HG03097 (cell line): ENCODE measurements around the gene GATA1.
A peak's percentile ranks its signal among the peaks of the same experiment; 100 is the strongest.

Experiments used
- ATAC-seq: cut with Tn5 transposase; IDR thresholded peaks from one replicate; pipeline ENCODE4 v1.9.1; 2021; ENCODE audit not compliant: unreplicated experiment, low FRiP score

Gene GATA1

DNA sequence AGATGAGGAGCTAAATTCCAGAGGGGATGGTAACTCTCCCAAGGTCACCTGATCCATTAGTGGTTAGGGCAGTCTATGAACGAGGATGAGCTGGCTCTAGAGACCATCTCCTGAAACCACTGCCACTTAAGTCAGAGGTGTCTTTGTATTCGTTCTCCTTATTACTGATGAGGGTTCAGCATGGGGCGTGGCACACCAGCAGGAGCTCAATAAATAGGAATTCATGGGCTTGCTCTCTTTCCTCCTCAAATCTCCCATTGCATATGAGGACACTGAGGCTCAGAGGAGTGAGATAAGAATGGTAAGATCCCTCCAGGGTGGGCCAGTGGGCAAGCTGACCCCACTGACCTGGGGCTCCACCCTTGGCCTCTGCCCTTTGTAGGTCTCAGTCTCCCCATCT lies 1.7 kb upstream of the GATA1 start:
- ATAC-seq = no peak

DNA sequence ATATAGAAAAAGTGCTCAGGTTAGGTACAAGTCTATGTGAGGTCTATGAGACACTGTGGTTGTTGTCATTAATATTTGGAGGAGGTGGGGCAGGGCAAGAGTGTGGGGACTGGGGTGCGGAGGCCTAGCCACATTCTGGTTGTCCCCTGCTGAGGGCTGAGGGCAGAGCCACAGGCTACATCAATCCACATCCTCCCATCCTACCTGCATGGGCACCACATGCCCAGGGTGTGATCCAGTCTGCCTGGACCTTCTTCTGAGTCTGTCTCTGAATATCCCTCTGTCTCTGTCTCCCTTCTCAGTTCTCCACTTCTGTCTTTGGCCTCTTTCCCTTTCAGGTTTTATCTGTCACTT lies 1.2 kb upstream of the GATA1 start:
- no peak for ATAC-seq

DNA sequence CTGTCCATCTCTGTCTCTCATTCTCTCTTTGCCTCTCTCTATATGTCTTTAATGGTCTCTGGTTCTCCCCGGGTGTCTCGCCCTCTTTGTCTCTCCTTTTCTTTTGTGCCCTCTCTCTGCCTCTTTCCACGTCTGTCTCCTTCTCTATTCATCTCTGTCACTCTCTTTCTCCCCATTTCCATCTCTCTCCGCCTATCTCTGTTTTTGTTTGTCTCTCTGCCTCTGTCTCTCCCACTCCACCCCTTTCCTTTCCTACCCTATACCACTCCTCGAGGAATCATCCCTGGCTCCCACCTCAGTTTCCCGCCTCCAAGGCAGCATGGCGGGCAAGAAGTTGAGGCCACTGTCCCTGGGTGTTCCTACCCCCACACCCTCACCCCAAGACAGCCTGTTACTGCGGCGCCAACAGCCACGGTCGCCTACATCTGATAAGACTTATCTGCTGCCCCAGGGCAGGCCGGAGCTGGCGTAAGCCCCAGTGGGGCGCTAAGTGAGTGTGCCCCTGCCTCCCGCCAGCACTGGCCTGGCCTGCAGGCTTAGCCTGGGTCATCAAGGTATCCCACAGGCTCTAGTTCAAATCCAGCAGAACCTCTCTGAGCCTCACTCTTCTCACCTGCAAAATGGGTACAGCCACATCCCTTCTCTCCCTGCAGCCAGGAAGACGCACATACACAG lies 713 bp upstream of the GATA1 start:
- no peak for ATAC-seq

DNA sequence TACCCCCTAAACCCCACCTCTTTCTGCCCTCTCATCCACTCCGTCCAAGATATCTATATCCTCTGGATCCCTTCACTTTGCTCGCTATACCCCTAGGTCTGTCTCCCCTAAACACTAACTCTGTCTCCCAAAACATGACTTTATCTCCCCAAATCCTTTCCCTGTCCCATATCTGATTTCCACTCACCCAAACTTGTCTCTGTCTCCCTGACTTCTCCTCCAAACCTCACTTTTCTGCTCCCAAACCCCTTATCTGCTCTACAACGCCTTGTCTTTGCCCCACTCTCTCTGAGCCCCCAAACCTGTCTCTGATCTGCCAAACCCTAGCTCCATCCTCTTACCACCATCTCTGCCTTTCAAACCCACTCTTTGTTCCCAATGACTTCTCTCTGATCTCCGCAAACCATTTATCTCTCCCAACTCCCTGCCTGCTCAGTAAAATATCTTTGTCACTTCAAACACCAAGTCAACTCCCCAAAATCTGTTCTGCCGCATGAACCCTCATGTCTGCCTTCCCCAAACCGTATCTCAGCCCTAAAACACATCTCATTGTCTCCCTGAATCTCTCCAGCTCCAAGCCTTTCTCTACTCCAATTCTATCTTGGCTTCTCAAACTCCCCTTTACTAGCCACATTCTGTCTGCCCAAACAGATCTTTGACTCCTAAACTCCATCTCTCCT lies 575 bp downstream of the GATA1 start:
- no peak for ATAC-seq

DNA sequence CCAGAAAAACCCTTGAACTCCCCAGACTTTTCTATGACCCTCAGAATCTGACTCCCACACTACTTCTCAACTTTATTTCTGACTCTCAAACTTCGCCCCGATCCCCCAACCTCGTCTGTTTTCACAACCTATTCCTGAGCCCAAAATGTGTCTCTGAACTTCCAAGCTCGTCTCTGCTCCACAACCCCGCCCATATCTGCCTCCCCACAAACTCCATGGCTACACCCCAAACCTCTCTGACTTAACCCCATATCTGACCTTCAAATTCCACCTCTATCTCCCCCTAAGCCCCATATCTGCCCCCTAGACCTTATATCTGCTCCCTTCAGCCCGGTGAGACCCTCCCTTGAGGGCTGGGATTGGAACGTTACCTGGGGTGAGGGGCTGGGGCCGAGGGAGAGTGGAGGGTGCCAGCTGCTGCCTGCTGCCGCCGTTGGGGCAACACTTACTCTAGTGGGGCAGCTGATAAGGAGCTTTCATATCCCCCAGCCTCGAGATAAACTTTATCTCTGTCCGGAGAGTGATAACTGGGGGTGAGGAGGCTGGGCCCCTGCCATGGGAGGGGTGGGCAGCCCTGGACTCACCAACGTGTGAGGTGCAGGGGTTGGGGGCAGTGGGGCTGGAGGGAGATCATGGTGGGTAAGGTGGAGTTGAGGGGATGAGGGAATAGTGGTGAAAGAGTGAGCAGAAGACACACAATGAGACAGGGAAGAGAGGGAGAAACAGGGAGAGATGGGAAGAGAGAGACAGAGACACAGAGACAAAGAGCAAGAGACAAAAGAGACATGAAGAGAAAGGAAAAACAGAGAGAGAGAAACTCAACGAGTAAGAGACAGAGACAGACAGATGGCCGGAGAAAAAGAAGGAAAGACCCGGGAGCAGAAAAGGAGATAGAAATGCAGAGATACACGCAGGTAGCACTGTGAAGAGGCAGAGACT lies 1.4 kb downstream of the GATA1 start:
- no peak for ATAC-seq

DNA sequence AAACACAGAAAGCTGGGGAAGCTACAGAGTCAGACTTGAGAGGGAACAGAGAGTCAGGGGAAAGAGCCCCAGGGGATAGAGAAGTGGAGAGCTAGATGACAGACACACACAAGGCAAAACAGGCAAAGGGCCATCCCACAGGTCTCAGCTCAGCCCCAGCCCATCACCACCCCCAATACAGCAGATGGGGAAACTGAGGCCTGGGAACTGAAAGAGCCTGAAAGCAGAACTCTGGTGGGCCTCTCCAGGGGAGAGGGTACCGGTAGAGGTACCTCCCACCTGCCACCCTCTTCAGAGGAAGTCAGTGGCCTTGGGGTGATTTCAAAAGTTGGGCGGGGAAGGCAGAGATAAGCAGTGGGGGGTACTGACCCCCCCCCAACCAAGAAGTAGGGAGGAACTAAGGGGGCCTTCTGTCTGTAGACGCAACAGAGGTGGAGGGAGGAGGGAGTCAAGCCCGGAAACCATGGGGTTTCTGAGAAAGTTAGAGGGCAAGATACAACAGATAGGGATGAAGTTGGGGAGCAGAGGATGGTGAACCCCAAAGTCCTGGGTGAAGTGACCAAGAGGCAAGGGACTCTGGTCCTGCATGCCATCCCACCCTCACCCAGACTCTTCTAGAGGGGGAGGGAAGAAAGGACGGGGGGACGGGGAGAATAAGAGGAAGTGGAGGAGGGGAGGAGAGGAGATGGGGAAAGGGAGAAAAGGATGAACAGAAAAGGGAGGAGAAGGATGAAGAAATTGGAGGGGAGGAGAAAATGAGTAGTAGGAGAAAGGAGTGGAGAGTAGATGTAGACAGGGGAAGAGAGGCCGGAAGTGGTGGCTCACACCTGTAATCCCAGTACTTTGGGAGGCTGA lies 3.2 kb downstream of the GATA1 start:
- no peak for ATAC-seq

DNA sequence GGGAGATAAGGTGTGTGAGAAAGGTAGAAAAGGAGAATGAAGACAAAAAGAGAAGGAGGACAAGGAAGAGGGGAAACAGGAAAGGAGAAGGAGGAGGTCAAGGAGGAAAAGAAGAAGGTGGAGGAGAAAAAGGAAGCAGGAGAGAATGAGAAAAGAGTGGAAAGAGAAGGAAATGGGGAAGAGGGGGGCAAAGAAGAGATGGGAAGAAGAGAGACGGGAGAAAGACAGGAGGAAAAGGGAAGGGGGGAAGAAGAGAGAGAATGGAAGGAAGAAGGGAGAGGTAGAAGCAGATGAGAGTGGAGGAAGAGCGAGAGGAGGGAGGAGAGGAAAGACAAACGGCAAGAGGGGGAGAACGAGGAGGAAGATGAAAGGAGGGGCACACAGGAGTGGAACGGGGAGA lies 4.1 kb downstream of the GATA1 start:
- no peak for ATAC-seq

DNA sequence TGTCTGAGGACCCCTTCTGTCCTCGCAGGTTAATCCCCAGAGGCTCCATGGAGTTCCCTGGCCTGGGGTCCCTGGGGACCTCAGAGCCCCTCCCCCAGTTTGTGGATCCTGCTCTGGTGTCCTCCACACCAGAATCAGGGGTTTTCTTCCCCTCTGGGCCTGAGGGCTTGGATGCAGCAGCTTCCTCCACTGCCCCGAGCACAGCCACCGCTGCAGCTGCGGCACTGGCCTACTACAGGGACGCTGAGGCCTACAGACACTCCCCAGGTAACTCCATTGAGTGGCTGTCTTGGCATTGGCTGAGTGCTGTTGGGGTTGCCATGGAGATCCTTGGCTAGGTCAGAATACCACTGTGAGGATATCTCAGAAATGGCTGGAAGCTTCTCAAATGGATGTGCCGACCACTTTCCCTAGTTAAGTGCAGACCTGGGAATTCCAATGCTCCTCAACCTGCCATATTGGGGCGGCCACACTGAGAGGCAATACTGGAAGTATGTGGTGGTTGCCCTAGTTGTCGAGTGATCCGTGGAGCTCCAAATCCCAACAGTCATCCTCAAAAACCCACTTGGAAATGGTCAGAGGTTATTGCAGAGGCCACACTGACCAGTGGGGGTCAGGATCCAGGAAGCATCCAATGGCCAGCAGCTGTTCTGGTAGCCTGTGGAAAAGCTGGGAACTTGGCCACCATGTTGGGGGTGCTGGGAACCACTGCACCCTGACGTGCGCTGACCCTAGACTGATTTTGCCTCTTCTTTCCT lies 4.9 kb downstream of the GATA1 start:
- ATAC-seq = no peak

DNA sequence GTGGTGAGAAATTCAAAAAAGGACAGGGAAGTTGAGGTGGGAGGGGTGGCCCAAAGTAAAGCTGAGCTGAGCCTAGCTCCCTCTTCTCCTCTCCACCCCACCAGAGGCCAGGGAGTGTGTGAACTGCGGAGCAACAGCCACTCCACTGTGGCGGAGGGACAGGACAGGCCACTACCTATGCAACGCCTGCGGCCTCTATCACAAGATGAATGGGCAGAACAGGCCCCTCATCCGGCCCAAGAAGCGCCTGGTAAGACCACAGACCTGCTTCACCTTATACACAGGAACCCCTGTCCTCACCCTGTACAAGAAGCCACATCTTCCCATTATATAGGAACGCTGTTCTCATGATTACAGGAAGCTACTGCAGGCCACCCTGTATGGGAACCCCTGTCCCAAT lies 5.8 kb downstream of the GATA1 start:
- ATAC-seq = no peak

DNA sequence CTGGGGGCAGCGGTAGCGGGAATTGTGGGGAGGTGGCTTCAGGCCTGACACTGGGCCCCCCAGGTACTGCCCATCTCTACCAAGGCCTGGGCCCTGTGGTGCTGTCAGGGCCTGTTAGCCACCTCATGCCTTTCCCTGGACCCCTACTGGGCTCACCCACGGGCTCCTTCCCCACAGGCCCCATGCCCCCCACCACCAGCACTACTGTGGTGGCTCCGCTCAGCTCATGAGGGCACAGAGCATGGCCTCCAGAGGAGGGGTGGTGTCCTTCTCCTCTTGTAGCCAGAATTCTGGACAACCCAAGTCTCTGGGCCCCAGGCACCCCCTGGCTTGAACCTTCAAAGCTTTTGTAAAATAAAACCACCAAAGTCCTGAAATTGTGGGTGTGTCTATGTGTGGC lies 7.5 kb downstream of the GATA1 start:
- ATAC-seq = no peak

DNA sequence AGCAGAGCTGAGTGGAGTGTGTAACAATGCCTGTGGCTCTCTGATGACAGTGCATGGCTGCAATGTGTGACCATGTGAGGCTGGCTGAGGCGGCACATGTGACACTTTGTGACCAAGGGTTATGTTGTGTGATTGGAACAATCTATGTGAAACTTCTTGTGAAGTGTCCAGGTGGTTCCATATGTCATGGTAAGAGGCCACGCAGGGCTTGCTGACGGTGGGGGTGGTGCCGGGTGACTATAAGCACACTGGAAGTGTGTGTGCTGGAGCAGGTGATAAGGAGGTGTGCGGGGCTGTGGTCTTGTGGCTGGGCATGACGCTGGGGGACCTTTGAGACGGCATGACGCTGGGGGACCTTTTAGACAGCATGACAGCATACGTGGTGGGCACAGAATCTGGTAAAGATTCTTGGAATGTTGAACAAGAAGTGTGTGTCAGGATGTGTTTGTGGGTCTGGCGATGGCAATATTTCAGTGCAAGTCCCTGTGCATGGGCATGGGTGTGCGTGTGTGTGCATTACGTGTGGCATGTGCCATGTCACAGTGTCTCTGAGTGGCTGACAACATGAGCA lies 8.0 kb downstream of the GATA1 start:
- no peak for ATAC-seq

DNA sequence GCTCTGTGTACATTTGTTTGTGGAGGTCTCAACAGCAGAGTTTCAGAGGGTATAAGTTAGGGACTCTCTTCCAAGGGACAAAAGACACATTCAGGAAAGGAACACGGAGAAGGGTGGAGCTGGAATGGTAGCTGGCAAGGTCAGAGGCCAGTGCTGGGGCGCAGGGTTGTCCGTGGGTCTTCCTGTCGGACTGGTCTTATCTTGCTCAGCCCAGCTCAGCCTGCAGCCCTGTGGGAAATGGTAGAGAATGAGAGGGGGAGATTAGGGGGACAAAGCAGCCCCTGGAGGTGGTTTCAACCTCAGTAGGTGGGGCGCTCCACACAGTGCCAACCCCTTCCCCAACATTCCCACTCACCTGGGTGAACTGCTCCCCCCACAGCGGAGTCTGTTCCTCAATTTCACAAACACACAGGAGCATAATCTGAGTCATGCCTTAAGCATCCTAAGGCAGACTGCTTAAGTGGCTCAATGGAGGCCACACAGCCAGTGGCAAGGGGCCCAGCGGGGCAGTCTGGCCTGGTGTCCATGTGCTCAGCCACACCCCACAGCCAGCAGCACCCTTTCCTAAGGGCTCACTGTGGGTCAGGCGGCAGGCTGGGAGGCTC lies 8.6 kb downstream of the GATA1 start:
- no peak for ATAC-seq

DNA sequence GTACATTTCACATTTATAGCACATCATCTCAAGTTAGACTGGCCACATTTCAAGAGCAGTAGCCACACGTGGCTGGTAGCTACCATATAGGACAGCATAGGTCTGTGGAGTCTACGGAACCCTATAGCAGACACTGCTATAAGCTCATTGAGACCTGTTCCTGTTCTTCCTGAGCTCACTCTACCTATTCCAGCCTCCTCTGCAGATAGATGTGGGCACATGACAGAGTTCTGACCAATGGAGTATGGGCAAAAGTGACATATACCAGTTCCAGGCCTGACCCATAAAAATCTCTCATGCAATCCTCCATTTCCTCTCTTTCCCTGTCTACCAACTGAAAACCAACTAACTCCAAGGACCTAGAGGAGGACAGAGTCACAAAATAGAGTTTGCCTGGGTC lies 11.9 kb downstream of the GATA1 start:
- ATAC-seq = no peak

DNA sequence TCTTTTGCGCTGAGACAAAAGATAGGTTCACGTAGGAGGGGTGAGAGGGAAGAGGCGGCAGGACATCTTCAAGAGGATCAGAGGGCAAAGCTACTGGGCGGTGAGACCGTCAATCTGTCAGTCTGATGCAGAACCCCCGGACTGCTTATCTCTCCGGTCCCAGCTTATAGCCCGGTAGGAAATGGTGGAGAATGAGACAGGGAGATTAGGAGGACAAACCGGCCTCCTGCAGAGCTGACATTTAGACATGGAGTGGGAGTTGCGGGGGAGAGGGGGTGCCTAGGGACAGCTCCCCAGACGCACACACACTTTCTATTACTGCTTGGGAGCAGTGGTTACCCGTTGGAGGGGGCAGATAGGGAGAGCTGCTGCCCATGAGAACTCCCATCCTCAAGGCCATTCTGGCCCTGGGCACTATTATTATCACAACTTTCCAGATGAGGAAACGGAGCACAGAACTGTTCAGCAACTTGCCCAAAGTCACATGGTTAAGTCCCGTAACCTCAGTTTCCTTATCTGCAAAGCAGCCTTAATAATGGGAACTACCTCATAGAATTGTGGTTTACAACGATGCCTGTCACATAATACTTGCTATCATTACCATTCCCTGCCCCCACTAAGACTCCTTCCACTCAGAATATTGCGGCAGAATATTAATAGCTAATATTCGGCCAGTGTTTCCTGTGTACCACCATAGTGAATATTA lies 14.3 kb downstream of the GATA1 start:
- no peak for ATAC-seq

DNA sequence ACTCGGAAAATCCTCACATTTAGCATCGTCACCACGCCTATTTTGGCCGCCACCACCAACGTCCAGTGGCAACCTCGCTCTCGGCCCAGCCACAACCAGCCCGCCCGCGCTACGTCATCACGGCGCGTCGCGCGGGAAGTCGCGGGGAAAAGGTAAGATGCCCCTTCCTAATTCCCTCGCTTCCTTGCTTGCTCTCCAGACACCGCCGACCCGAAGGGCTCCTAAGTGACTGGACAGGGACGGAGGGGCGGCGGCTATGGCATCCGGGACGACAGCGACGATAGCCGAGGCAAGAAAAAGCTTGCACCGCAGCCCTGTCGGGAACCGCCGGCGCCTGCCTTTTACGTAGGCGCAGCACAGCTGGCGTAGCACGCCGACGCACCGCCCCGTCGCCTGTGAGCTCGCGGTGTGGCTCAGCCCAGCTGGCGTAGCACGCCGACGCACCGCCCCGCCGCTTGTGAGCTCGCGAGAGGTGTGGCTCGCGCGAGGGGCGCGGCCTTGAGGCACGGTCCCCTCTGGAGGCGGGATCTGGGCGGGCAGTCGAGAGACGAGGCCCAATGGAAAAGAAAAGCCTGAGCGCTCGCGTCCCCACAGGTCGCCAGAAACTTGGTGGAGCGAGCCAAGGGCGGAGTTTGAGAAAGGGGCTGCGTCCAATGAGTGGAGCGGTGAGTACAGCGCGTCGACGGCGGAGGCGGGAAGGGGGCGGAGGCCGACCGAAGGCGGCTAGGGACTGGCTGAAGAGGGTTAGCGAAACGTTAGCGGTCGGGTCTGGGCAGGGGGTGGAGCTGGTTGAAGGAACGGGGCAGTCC lies 15.1 kb downstream of the GATA1 start, which contains the start of gene HDAC6:
Gene HDAC6, plus strand, starts transcription at position 788 of the 809 bp plus-strand sequence. CDS start 626 bp downstream, outside the sequence.
- ATAC-seq = peak; percentile 78

DNA sequence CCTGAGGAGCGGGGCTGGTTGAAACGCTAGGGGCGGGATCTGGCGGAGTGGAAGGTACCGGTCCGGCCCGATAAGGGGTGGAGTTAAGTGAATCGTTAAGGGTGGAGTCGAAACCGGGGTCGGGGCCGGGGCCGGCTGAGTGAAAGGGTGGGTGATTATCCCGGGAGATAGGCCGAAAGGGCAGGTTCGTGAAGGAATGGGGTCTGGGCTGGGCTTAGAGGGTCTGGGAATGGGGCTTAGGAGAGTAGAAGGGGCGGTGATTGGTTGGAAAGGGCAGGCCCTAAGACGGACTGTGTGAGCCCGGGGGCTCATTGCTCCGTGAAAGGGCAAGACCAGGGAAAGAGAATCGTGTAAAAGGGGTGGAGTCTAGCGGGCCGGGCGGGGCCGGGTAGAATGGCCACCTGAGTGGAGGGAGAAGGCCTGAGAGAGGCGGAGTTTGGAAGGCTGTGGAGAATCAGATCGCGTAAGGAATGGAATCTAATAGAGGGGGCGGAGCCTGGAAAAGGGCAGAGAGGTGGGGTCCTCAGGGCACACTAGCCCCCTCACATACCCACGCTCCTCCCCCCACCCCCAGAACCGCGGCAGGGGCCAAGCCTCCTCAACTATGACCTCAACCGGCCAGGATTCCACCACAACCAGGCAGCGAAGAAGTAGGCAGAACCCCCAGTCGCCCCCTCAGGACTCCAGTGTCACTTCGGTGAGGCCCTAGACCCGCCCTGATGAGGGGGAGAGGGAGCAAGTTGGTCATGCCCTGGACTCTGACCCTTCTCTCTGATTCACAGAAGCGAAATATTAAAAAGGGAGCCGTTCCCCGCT lies 15.9 kb downstream of the GATA1 start:
- peak; percentile 39 for ATAC-seq

DNA sequence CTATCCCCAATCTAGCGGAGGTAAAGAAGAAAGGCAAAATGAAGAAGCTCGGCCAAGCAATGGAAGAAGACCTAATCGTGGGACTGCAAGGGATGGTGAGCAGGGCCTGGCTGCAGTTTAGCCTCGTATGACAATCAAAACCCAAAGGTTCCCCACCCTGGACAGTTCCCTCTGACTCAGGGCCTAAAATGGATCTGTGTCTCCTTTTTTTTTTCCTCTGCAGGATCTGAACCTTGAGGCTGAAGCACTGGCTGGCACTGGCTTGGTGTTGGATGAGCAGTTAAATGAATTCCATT lies 16.5 kb downstream of the GATA1 start:
- no peak for ATAC-seq
